Medulla oblongata (tissue), 1 donor: ENCODE results near the gene BCL6B.
"Not testable (repeated sequence)": the region's sequence is repeated elsewhere in the genome, so short reads cannot be mapped to it uniquely, and the experiment has no call there.

ENCODE experiments used
- DNase-seq: peaks from one replicate; pipeline ENCODE4 v3.0.0-alpha.2; 2015; ENCODE audit errors: extremely low spot score

BCL6B gene, protein sequence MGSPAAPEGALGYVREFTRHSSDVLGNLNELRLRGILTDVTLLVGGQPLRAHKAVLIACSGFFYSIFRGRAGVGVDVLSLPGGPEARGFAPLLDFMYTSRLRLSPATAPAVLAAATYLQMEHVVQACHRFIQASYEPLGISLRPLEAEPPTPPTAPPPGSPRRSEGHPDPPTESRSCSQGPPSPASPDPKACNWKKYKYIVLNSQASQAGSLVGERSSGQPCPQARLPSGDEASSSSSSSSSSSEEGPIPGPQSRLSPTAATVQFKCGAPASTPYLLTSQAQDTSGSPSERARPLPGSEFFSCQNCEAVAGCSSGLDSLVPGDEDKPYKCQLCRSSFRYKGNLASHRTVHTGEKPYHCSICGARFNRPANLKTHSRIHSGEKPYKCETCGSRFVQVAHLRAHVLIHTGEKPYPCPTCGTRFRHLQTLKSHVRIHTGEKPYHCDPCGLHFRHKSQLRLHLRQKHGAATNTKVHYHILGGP

GRCh38 chr17:7022781-7023571 lies at the start of gene BCL6B:
Gene BCL6B, plus strand, starts transcription at chr17:7023050. Its CDS starts 622 bp downstream, at chr17:7023672.
- DNase-seq, result no peak

GRCh38 chr17:6979440-6979839 lies 43.4 kb upstream of the BCL6B start:
- DNase-seq, result not testable (repeated sequence)

DNA sequence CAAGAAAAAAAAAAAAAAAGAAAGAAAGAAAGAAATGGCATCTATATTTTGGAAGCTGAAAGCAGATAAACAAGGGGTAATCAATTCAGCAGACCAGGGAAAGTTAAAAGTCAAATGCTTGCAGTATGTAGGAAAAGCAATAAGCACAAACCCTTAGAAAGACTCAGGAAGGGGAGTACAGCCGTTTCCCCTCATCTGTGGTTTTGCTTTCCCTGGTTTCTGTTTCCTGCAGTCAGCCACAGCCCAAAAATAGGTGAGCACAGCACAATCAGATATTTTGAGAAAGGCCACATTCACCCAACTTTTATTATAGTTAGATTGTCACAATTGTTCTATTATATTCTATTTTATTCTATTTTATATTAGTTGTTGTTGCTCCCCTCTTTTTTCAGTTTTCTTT lies 41.4 kb upstream of the BCL6B start:
- DNase-seq, result no peak

DNA sequence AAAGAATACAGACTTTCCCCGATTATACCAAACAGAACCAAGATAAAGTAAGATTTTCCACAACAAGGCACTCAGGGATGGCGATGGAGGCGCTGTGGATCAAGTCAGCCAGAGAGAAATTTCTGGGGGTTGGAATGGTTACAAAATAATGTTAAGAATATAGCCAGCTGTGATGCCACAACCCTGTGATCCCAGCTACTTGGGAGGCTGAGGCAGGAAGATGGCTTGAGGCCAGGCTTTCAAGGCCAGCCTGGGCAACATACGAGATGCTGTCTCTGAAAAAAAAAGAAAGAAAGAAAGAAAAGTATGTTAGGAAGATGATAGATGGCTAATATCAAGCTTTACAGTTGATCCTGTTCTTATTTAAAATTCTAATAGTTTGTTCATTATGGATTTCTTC lies 37.6 kb upstream of the BCL6B start:
- DNase-seq, result no peak

DNA sequence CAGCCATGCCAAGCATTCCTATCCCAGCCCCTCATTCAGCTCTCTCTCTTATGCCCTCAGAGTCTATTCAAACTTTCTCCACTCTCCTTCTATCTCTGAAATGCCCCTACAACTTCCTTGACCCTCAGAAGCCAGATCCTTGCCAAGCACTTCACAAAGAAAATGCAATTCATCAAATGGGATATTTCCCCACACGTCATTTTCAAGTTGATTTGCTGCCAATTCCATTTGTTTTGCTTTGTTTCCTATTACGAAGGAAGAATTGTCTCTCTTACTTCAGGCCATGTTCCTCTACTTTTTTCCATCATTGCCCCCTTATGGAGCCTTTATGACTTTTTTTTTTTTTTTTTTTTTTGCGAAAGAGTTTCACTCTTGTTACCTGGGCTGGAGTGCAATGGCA lies 36.2 kb upstream of the BCL6B start:
- no peak for DNase-seq

GRCh38 chr17:6989779-6990178 lies 33.1 kb upstream of the BCL6B start:
- no peak for DNase-seq

- not testable (repeated sequence) for DNase-seq
These were observed 29.2 kb upstream of the BCL6B start for GRCh38 chr17:6993613-6994056.

DNA sequence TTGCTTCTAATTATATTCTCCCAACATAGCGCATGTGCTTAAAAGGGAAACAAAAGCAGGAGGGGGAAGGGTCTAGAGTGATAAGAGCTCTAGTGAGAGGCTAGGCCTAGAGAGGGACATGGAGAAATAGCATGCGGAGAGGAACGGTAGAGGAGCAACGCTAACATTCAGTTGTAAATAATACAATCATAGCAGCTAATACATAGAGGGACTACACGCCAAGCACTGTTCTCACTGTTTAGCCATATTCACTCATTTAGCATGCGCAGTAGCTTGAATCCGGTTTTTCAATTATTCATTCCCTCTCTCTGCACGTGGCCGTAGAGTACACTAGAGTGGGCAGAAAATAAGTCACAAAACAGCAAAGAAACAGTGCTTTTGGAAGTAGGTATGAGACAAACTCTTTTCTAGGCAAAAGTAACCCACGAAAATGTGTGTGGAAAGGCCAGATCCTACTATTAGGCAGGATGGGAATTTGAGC lies 28.7 kb upstream of the BCL6B start:
- no peak for DNase-seq

DNA sequence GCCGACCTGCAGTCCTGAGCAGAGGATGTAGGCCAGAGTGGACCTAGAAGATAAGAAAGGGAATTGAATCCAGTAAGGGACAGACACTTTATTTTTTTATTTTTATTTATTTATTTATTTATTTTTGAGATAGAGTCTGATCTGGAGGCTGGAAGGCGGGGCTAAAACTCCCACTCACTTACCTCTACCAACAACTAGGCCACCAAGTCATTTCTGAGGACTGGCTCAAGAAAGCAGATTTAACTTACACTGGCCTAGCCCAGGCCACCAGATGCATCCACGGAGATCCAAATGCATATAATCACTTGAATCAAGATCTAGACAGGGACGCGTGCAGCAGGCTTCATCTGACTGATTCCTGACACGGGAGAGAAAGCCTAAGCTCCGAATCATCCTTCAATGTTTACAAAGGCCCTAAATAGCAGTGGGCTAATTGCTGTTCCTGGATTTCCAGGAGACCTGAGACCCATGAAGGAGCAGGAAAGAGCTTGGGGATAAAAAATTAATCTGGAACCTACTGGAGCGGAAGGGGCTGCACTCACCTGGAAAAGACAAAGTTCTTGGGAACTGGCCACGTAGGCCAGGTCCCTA lies 28.1 kb upstream of the BCL6B start:
- no peak for DNase-seq

GRCh38 chr17:6995500-6996255 lies 27.2 kb upstream of the BCL6B start, which contains the start of gene ALOX12:
Gene ALOX12, plus strand, starts transcription at chr17:6996049. Its CDS starts 69 bp downstream, at chr17:6996118.
- DNase-seq, result no peak

DNA sequence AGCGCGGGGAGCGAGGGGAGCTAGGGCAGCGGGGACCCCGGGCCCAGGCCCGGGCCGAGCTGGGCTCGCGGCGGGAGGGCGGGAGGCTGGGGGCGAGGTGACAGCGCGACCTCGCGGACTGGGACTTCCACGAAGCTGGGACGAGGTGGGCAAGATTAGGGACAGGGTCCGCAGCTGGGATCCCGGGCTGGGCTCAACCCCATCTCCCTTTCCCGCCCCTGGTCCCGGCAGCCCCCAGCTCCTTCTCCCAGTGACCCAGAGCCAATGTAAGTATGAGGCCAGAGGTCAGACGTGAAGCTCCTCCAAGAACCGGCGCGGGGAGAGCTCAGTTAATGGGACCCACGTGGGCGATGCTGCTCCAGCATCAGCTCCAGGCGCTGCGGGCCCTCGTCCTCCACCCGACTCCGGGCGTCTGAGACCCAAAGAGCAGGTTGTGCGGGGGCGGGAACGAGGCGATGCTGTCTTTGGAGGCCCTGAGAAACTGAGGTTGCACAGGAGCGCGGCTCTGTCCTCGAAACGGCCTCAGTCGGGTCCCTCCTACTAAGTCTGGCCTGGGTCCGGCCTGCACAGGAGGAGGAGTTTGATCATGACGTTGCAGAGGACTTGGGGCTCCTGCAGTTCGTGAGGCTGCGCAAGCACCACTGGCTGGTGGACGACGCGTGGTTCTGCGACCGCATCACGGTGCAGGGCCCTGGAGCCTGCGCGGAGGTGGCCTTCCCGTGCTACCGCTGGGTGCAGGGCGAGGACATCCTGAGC lies 26.4 kb upstream of the BCL6B start:
- no peak for DNase-seq

DNA sequence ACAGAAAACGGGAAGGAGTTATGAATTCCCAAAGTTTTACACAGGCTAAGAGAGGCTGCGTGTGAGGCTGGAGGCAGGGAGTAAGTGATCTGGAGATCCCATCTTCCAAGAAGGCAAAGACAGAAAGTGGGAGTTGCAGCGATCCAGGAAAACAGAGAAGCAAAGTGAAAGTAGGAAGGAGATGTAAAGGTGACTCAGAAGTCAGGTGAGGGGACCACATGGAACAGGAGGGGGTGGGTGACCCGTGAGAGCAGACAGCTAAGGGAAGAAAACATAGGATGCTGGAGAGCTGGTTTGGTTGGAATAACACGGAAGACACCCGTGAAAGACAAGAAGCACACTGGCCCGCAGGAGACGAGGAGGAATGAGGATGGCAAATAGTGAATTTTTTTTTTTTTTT lies 25.7 kb upstream of the BCL6B start:
- DNase-seq, result no peak

DNA sequence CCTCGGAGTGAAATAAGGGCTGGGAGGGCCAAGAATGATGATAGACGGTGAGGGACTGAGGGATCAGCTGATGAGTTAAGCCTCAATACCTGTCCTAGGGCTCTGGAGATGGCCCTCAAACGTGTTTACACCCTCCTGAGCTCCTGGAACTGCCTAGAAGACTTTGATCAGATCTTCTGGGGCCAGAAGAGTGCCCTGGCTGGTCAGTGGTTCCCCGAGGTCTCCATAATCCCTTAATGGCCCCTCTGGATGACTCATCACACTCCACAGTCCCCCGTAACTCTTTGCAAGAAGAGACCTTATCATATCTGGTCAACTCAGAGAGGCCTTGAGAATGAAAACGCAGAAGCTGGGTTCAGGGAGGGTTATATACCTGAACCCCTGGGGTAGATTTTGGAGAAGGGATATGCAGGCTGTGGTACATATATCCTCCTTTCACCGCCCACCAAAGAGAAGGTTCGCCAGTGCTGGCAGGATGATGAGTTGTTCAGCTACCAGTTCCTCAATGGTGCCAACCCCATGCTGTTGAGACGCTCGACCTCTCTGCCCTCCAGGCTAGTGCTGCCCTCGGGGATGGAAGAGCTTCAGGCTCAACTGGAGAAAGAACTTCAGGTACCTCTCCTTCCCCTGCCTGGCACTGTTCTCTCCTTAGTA lies 23.9 kb upstream of the BCL6B start:
- no peak for DNase-seq

GRCh38 chr17:7001318-7001961 lies 21.4 kb upstream of the BCL6B start:
- no peak for DNase-seq

DNA sequence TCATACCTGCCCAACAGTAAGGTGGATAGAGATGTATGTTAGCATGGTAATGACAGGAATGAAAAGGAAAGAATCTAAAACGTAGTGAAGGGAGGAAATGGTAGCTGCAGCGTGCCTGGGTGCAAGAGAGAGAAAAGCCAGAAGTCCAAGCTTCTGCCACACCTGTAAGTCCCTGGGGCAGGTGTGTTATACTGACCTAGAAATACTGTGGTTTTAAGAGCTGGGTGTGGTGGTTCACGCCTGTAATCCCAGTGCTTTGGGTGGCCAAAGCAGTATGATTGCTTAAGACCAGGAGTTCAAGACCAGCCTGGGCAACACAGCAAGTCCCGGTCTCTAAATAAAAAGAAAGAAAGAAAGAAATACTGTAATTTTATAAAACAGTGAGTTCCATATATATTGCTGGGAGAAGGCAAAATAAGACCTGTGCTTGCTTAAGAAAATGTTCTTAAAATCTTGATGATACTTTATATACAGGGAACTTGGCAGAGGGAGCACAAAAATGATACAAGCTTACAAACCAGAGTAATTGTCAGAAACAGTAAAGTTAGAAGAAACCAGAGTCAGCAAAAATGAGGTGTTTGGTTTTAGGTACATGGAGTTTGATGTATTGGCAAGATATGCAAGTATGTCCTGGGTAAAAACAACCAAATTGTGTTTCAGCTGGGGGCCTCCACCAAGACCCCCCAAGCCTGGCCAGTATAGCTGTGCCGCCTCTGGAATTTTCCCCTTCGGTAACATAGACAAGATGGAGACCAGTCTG lies 20.4 kb upstream of the BCL6B start:
- no peak for DNase-seq

DNA sequence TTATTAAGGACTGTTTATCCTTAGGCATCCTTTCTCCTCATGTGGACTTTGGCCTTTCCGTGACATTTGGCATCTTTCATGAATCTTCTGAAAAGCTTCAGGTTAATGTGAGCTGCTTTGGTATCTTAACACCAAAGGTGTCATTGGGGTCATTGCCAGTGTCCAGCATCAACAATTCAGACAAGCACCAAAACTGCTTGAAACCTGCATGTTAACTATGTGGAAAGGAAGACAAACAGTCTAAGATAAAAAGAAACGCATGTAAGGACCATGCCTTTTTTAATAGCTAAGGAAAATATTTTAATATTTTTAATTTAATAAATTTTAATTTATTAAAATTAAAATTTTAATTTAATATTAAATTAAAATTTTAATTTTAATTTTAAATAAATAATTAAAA lies 19.1 kb upstream of the BCL6B start:
- DNase-seq, result no peak

- peak; percentile 82 for DNase-seq
These were observed 18.2 kb upstream of the BCL6B start for GRCh38 chr17:7004398-7005253.

DNA sequence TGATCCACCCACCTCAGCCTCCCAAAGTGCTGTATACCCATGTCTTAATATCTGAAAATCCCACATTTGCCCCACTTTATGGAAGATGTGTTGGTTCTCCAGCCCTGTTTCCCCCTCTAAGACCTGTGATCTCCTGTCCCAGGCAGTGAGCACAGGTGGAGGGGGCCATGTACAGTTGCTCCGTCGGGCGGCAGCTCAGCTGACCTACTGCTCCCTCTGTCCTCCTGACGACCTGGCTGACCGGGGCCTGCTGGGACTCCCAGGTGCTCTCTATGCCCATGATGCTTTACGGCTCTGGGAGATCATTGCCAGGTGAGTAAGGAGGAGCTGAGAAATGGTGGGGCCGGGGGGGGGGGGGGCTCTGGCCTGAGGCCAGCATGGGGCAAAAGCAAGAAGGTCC lies 17.1 kb upstream of the BCL6B start:
- no peak for DNase-seq
